Fibroblast of skin of back (primary cell): Measurements from ENCODE around the gene RETREG3. TPM values are rescaled to one million over a fixed set of nuclear protein-coding genes. Genes with fewer than 3 reads are reported as not detected.
"Not testable (repeated sequence)": the region's sequence is repeated elsewhere in the genome, so short reads cannot be mapped to it uniquely, and the experiment has no call there.

ENCODE experiments used
- DNase-seq: peaks from one replicate; pipeline ENCODE4 v3.0.0-alpha.2; 2013
- polyA plus RNA-seq, 2 experiments: library from polyadenylated mRNA; unstranded; fragments of 120-200 nt; gene quantifications; one replicate each; pipeline ENCODE4 v1.2.1, GENCODE V29; 2013; ENCODE audit not compliant: insufficient read length in 2 of 2

RETREG3 gene, protein sequence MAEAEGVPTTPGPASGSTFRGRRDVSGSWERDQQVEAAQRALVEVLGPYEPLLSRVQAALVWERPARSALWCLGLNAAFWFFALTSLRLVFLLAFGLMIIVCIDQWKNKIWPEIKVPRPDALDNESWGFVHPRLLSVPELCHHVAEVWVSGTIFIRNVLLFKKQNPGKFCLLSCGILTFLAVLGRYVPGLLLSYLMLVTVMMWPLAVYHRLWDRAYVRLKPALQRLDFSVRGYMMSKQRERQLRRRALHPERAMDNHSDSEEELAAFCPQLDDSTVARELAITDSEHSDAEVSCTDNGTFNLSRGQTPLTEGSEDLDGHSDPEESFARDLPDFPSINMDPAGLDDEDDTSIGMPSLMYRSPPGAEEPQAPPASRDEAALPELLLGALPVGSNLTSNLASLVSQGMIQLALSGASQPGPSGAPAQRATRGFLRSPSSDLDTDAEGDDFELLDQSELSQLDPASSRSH
- 25.7 TPM for polyA plus RNA-seq (2013, experiment 1 of 2; ENCODE audit: insufficient read length)
- 23.7 TPM for polyA plus RNA-seq (2013, experiment 2 of 2; ENCODE audit: insufficient read length)

DNA sequence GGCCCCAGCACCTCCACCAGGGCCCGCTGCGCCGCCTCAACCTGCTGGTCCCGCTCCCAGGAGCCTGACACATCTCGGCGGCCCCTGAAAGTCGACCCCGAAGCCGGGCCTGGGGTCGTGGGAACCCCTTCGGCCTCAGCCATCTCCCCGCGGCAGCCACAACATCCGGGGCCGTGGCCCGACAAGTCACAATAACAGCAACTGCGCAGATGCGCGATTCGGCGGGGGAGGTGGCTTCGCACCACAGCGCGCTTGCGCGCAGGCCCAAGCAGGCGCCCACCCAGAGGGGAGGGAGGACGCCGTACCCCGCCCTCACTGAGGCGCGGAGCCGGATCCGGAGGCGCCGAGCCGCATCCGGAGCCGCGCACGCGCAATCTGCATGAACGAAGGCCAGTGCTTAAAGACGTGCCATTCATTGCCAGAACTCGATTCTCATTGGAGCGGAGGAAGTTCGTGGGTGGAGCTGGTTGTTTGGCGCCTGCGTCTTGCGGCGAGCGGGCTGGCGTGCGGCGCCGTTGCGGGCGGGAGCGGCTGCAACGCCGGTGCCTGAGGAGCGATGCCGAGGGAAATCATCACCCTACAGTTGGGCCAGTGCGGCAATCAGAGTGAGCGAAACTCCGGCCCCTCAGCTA is at the start of gene RETREG3, which contains the start of gene TUBG1:
Gene RETREG3 (minus strand): TSS at position 193 of the 632 bp plus-strand sequence. CDS start 50 bp downstream, at position 143.
Gene TUBG1 (plus strand): TSS at position 502 of the 632 bp plus-strand sequence. CDS start 55 bp downstream, at position 557.
- DNase-seq, result peak; percentile 99

DNA sequence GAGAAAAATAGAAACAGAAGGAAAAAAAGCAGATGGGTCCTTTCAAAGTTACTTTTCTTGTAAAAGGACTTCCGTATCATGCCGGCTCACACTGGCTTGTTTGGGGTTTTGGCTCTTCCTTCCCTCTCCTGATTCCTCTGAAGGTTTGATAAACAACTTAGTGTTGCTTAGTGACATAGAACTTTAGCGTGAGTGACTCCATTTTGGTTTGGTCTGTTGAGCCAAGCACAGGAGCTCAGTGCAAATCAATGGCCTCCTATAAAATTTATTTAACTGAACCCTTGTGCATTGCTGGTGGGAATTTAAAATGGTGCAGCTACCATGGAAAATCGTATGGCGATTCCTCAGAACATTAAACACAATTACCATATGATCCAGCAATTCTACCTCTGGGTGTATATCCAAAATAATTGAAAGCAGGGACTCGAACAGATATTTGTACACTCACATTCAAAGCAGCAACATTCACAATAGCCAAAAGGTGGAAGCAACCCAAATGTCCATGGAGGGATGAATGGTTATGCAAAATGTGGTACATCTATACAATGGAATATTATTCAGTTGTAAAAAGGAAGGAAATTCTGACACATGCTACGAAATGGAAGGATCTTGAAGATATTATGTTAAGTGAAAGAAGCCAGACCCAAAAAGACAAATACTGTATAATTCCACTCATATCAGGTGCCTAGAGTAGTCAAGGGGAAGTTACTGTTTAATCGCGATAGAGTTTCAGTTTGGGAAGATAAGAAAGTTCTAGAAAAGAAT is 48.8 kb upstream of the RETREG3 start:
- DNase-seq, result no peak

DNA sequence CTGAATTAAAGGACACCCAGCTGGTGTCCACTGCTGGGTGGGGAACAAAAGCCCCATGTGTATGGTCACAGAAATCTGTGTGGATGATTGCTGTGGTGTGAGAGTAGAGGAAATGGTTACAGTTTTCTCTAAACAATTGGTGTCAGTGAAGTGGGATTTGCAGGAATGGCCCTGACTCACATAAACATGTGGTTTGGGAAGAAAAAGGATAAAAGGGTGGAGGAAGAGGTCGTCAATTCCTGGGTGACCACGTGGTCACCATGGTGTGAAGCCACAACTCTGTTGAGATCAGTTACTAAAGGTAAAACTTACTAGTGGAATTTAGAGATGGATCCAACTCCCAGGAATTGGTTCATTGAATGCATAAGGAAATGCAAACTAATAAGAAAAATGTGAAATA is 46.4 kb upstream of the RETREG3 start:
- peak; percentile 56 for DNase-seq

DNA sequence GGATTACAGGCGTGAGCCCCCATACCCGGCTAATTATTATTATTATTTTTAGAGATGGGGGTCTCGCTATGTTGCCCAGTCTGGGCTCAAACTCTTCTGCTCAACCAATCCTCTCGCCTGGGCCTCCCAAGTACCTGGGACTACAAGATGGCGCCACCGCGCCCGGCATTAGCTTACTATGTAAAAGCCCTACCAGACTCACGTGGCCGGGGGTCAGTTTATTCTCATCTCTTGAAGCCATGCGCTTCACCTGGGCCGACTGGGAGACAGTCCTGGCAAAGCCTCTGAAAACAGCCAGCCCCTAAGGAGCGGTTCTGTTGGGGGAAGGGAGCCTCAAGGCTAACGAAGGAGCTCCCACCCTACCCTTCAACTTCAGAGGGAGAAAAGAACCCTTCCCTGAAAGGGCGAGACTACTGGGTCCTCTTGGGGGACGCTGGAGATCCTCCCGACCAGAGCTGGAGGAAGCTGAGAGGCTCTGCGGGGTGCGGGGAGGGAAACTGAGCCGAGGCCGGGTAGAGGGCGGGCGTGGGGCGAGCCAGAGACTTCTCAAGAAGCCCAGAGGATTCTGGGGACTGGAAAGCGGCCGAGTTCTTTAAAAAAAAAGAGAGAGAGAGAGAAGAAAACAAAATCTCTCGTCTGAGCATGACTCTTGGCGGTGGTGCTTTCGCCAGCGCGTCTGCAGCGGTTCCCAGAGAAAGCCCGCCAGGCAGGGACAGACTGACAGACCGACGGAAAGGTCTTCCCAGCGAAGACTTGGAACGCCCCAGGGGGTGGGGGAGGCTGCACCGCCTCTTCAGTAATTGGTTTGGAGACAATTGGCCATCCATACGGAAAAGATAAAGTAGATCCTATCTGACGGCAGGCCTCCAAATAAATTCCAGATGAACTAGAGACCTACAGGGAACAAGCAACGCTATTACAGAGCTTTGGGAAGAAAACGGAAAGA is 44.3 kb upstream of the RETREG3 start:
- DNase-seq, result peak; percentile 61

DNA sequence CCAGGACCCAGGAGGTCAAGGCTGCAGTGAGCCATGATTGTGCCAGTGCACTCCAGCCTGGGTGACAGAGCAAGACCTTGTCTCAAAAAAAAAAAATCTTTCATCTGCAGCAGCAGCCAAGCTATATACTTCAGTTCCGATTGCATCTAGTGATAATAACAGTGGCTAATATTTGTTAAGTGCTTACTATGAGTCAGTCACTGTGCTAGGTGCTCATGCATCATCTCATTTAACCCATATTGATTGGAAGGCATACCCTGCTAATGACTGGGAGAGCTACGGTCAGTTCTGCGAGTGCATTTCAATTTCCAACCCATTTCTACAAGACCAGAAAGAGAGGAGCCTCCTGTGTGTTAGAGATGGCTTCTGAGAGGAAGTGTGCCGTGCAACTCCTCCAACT is 42.2 kb upstream of the RETREG3 start:
- no peak for DNase-seq

DNA sequence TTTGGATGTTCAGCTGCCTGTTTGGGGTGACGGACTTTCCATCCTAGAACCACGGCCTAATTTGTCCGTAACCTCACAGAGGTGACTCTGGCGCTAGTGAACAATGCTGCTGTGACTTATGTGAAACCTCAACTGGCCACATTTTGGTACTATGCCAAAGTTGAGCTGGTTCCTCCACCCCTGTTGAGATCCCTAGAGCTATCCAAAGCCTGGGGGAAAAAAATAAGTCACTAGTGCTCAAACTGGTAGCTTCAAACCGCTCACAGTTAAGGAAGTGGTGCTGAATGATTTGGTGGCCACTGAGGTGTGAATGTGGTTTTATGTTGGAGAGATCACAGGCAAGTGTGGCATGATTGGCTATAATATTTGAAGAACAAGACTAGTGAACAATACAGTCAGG is 38.6 kb upstream of the RETREG3 start:
- no peak for DNase-seq

DNA sequence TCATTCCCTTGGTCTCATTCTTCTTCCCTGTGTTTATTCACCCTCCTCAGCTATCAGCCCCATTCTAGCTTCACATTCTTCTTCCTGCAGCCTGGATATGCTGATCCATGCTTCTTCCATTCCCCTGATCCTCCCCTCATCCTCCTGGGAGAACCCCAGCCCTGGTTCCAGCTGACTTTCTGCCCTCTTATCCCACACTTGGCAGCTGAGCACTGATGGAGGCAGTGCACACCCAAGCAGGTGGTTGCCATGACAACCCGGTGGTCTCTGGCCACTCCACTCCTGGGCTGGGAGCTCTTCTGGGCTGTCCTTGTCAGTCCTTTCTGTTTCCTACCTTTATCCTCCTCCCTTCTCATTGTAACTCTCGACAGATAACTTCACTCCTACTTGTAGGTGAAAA is 33.2 kb upstream of the RETREG3 start:
- no peak for DNase-seq

DNA sequence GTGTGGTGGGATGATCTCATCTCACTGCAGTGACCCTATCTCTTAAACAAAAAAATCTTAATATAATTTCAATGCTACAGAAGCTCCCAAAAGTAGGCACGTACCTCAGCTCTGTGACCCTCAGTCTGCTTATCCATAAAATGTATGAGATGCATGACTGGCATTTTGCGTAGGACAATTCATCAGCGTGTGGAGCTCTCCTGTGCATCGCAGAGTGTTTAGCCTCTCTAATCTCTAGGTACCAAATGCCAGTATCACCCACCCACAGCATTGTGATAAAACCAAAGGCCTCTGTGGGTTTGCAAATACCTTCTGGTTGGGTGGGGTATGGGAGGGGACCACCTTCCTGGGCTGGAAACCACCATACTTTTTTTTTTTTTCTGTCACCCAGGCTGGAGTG is 30.9 kb upstream of the RETREG3 start:
- DNase-seq, result no peak

DNA sequence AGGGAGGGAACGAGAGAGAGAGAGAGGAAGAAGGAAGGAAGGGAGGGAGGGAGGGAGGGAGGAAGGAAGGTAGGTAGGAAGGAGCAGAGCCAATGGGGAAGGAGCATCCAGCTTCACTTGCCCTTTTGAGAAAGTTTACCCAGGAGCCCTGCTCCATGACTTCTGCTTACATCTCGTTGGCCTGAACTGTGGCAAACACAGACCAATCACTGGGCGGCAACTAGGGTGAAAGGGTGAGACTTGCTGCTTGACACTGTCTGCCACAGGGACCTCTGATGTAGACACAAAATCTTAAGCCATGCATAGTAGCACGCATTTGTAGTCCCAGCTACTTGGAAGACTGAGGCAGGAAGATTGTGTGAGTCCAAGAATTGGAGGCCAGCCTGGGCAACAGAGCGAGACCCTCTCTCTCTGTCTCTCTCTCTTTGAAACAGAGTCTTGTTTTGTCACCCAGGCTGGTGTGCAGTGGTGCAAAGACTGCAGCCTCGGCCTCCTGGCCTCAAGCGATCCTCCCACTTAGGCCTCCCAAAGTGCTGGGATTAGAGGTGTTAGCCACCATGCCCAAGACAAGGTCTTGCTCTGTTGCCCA is 30.4 kb upstream of the RETREG3 start:
- no peak for DNase-seq

DNA sequence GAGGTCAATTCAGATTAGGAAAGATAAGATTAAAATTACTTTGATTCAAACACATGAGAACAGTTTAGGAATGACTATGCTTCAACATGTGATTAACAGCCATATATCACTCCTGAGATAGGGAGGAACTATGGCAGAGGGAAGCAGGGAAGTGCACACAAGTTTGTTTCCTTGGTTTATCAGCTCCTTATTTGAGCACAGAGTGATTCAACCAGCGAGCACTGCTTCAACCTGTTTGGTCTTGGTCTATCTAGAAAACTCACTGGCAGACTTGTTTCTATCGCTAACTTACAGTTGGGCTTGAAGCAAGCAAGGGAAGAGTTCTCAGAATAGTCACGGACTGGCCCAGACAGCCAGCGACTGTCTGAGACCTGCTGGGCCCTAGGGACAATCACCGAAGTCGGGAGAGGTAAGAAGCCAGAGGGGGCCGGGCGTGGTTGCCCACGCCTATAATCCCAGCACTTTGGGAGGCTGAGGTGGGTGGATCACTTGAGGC is 23.8 kb upstream of the RETREG3 start:
- no peak for DNase-seq

DNA sequence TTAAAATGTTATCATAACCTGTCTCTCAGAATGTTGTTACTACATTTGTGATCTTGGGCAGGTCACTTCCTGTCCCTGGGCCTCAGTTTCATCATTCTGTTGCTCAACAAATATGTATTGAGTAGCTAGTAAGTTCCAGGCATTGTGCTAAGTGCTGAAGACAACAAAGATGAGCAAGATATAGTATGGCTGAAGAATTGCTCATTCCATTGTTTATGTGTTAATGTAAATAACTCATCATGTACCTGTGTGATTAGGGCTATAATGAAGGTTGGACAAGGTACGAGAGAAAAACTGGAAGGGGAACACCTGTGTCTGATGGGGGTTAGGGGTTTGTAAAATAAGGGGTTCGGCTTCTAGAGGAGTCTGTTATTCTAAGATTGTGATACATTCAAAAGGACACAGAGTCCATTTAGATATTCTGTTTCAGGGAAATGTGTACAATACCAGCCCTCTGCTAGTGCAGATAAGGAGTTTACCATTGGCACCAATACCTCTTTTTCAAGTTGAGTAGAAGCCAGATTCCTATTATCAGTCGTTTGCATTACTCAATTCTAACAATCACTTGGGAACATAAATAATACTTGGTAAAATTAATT is 20.3 kb upstream of the RETREG3 start:
- no peak for DNase-seq

DNA sequence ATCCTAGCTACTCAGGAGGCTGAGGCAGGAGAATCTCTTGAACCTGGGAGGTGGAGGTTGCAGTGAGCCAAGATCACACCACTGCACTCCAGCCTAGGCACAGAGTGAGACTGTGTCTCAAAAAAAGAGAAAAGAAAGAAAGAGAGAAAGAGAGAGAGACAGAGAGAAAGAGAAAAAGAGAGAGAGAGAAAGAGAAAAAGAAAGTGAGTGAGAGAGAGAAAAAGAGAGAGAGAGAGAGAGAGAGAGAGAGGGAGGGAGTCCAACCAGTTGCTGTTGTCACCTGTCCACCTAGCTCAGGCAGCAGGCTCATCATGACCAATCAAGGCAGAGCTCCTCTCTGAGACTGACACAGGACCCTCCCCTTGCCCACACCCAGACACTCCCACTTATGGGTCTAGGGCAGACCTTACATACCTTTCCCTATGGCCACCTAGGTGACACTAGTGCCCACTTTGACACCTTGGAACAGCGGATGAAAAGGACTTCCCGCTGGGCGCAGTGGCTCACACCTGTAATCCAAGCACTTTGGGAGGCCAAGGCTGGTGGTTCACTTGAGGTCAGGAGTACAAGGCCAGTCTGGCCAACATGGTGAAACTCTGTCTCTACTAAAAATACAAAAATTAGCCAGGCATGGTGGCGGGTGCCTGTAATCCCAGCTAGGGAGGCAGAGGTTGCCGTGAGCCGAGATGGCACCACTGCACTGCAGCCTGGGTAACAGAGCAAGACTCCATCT is 18.0 kb upstream of the RETREG3 start:
- DNase-seq, result not testable (repeated sequence)

DNA sequence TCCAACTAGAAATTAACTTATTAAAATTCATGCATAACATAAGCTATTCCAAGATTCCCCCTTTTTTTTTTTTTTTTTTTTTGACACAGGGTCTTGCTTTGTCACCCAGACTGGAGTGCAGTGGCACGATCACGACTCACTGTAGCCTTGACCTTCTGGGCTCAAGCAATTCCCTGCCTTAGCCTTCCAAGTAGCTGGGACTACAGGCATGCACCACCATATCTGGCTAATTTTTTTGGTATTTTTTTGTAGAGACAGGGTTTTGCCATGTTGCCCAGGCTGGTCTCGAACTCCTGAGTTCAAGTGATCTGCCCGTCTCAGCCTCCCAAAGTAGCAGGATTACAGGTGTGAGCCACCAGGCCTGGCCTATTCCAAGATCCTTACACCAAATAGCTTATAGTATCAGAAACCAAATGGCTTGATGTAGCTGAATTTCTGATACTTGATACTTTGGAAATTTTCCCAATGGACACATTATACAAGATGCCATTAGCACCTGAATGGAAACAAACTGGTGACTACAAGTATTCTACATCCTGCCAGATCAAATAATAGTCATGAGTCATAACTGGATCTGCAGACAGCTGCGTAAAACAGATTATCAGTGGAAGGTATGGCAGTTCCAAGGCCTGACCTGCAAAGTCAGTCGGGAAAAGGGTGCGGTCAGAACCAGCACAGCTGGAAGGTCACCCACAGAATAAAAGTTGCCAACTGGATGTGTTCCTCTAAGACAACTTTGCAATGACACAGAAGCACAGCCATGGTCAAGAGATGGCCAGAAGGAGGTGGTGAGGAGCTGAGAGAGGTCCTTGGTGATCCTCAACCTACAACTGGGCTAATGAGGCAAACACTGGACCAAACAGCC is 14.8 kb upstream of the RETREG3 start:
- no peak for DNase-seq

DNA sequence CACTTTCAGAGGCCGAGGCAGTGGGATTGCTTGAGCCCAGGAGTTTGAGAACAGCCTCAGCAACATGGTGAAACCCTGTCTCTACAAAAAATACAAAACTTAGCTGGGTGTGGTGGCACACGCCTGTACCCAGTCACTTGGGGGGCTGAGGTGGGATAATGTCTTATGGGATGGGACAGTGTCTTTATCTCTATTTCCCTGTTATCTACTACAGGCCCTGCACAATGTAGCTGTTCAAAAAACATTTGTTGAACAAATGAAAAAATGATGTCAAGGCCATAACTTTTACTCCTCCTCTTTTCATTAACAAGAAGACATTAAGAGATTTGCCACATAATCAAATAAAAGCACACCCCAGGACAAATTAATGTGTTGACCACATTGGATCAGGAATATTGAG is 14.1 kb upstream of the RETREG3 start:
- DNase-seq, result no peak

DNA sequence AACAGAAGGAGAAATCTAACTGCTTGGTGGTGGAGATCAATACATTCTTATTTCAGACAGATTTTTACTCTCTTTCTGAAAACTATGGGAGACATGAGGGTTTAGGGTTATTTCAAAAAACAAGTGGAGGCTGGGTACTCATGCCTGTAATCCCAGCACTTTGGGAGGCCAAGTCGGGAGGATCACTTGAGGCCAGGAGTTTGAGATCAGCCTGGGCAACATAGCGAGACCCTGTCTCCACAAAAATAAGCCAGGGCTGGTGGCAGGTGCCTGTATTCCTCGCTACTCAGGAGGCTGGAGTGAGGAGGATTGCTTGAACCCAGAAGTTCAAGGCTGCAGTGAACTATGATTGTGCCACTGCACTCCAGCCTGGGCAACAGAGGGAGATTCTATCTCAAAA is 12.8 kb upstream of the RETREG3 start:
- not testable (repeated sequence) for DNase-seq

DNA sequence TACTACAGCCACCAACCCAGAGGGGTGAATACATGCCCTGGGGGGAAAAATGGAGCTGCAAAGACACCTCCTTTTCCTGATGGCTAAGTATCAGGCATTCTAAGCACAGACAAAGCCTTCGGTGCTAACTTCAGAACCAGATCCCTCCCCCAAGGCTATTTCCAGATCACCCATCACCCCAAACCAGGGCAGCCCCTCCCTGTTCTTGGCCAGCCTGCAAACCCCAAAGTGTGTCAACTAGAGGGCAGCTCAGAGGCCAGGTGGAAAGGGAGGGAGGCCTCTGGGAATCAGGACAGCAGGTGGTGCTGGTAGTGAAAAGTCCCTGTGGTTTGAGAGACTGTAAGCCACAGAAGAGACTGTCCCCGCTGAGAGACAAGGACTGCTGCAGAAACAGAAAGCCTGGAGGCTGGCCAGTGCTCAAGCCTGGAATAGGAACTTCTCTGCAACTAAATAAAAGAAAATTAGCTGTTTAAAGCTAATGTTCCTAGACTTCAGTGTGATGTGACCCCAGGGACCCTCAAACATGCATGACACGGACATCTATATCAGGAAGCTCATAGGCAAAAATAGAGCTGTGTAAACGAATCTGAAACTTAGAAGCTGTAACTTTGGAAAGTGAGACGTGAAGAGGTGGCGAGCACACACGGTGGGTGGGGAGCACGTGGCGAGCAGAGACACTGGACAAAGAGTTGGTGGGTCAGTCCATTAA is 9.4 kb upstream of the RETREG3 start:
- DNase-seq, result no peak

DNA sequence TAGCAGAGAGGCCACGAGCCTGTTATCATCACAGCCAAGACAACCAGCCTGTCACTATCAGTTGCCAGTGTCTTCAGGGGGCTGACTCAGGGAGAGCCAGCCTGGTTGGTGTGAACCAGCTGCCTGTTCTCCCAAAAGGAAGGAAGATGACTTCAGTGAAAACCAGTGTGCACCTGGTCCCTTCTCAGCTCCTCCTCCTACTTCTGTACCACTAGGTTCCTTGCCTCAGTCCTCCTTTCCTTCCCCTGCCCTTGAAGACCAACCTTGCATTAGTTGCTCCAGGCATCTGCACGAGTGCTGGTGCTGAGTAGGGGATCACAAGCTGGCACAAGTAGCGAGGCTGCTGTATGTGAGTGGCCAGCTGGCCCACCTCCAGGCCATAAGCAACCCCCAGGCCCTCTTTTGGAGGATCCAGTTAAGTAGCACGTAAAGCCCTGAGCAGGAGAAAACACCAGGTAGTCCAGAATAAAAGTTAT is 8.8 kb upstream of the RETREG3 start:
- DNase-seq, result no peak

DNA sequence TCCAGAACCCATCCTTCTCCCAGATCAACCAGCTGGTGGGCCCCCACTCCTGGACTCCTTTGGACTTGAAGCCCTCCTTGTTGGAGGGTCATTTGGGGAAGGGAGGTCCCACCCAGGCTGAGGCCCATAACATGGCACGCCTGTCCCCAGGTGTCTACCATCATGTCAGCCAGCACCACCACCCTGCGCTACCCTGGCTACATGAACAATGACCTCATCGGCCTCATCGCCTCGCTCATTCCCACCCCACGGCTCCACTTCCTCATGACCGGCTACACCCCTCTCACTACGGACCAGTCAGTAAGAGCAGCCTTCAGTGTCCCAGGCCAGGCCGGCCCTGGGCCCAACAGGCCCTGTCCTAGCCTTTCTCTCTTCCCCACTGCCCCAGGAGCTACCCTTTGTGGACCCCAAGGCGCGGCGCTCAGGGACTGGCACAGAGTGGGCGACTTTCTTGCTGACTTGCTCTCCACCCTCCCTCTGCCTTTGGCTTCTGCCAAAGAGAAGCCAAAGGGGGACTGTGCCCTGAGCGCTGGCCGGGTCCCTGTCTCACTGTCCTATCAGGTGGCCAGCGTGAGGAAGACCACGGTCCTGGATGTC is 4.6 kb upstream of the RETREG3 start:
- no peak for DNase-seq
